Islet of Langerhans (tissue), 1 donor: Measurements from ENCODE around the gene OR13G1.
"Not testable (repeated sequence)": the region's sequence is repeated elsewhere in the genome, so short reads cannot be mapped to it uniquely, and the experiment has no call there.

ENCODE experiments used
- FAIRE-seq: peaks from one replicate; lab custom pipeline; 2011; peaks lifted over from hg19 to GRCh38; lab: Jason Lieb, UNC

Gene OR13G1

GRCh38 chr1:247679639-247680038 is at the start of gene OR13G1:
Gene OR13G1, minus strand, starts transcription at chr1:247679739. Its CDS starts 6,698 bp downstream, at chr1:247673041.
- no peak for FAIRE-seq

GRCh38 chr1:247721222-247721621 is 41.7 kb upstream of the OR13G1 start:
- FAIRE-seq = no peak

GRCh38 chr1:247716546-247716945 is 37.0 kb upstream of the OR13G1 start, which contains the start of gene OR6F1:
Gene OR6F1, minus strand, starts transcription at chr1:247716646. Its CDS starts 3,891 bp downstream, at chr1:247712755.
- no peak for FAIRE-seq

GRCh38 chr1:247713753-247714152 is 34.2 kb upstream of the OR13G1 start:
- FAIRE-seq = no peak

- FAIRE-seq = not testable (repeated sequence)
These were observed 31.1 kb upstream of the OR13G1 start for GRCh38 chr1:247710681-247711080.

- FAIRE-seq = no peak
These were observed 21.8 kb upstream of the OR13G1 start for GRCh38 chr1:247701338-247701737.

GRCh38 chr1:247681288-247681897 is 1.9 kb upstream of the OR13G1 start:
- FAIRE-seq = no peak

GRCh38 chr1:247680171-247680570 is 632 bp upstream of the OR13G1 start:
- no peak for FAIRE-seq

DNA sequence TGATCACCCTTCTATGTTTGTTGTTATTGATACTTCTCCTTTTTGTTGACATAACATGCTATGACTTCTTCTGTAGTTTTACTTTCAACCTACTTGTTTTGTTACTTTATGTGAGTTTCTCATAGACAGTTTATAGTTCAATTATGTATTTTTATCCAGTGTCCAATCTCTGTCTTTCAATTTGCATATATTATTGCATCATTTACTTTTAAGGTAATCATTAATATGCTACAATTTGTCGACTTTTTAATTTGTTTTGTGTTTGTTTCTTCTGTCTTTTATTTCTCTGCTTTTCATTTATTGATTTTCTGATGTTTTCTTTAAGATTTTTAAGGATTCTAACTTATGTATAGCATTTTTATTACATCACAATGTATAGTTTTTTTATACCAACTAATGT is 10.3 kb downstream of the OR13G1 start:
- FAIRE-seq = no peak

GRCh38 chr1:247656221-247656875 is 23.2 kb downstream of the OR13G1 start:
- FAIRE-seq = no peak

GRCh38 chr1:247653040-247653439 is 26.5 kb downstream of the OR13G1 start:
- FAIRE-seq = no peak

DNA sequence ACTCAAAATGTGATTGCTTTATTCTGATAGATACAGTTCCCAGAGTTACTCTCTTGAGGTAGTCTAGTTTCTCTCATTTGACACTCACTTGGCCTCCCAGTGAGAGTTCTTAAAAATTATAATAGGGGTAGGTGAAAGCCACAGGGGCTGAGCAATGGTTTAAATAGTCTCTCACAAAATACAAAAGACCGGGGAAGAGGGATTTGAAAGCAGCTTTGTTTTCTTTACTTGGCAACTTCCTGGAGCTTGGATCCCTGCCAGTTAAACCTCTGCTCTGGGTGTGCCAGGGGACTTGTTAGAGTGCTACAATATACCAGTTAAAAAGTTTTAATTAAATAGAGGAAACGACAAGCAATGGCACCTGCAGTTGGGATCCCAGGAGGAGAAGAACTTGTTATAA is 31.7 kb downstream of the OR13G1 start:
- no peak for FAIRE-seq

- no peak for FAIRE-seq
These were observed 32.7 kb downstream of the OR13G1 start for GRCh38 chr1:247646867-247647266.

- FAIRE-seq = no peak
These were observed 36.8 kb downstream of the OR13G1 start for GRCh38 chr1:247642742-247643141.

GRCh38 chr1:247639381-247639981 is 40.1 kb downstream of the OR13G1 start:
- FAIRE-seq = no peak

- no peak for FAIRE-seq
These were observed 40.8 kb downstream of the OR13G1 start for GRCh38 chr1:247638781-247639180.

DNA sequence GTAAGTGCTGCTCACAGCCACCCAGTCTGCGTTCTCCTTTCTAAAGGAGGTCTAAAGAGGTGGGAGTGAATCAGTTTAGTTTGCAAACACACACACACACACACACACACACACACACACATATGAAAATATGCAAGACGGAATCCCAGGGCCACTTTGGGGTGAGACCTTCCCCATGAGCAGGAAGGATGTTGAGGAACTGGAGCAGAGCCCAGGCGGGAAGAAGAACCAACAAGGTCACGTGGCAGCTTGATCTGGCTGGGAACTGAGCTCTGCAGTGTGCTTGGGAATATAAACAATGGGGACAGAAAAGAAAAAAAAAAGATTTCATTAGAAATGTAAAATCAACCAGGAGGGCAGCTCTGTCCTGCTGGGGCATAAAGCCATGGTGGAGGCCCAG is 41.5 kb downstream of the OR13G1 start:
- no peak for FAIRE-seq

- no peak for FAIRE-seq
These were observed 51.6 kb downstream of the OR13G1 start for GRCh38 chr1:247627951-247628350.
